HG02840 (cell line): ENCODE results near the gene PCYT2.

Source experiments
- ATAC-seq: cut with Tn5 transposase; IDR thresholded peaks from one replicate; pipeline ENCODE4 v1.9.1; 2021; ENCODE audit warnings: mild to moderate bottlenecking, moderate library complexity, moderate number of reproducible peaks; ENCODE audit not compliant: unreplicated experiment, low FRiP score

The PCYT2 gene

GRCh38 chr17:81944858-81945257 lies 33.7 kb upstream of the PCYT2 start:
- ATAC-seq = no peak

- no peak for ATAC-seq
These were observed 31.0 kb upstream of the PCYT2 start for GRCh38 chr17:81942167-81942553.

GRCh38 chr17:81941484-81942166 lies 30.4 kb upstream of the PCYT2 start:
- no peak for ATAC-seq

- no peak for ATAC-seq
These were observed 29.6 kb upstream of the PCYT2 start for GRCh38 chr17:81940538-81941483.

GRCh38 chr17:81939881-81940385 lies 28.7 kb upstream of the PCYT2 start:
- ATAC-seq = no peak

- no peak for ATAC-seq
These were observed 28.0 kb upstream of the PCYT2 start for GRCh38 chr17:81939218-81939617.

GRCh38 chr17:81935709-81936084 lies 24.5 kb upstream of the PCYT2 start:
- no peak for ATAC-seq

GRCh38 chr17:81934850-81935708 lies 23.9 kb upstream of the PCYT2 start:
- no peak for ATAC-seq

GRCh38 chr17:81934098-81934757 lies 23.0 kb upstream of the PCYT2 start:
- no peak for ATAC-seq

GRCh38 chr17:81933178-81933699 lies 22.0 kb upstream of the PCYT2 start:
- ATAC-seq = no peak

GRCh38 chr17:81932333-81932983 lies 21.3 kb upstream of the PCYT2 start:
- ATAC-seq = no peak

GRCh38 chr17:81931557-81932332 lies 20.5 kb upstream of the PCYT2 start:
- ATAC-seq = no peak

- no peak for ATAC-seq
These were observed 20.0 kb upstream of the PCYT2 start for GRCh38 chr17:81931189-81931556.

GRCh38 chr17:81930142-81931125 lies 19.2 kb upstream of the PCYT2 start:
- no peak for ATAC-seq

- ATAC-seq = no peak
These were observed 18.3 kb upstream of the PCYT2 start for GRCh38 chr17:81929253-81930141.

- ATAC-seq = no peak
These were observed 17.5 kb upstream of the PCYT2 start for GRCh38 chr17:81928544-81929252.
